Kasumi-1 (cell line): ENCODE measurements around the gene TRIP13.

Experiments used
- DNase-seq, 2 experiments: peaks; one replicate each; lab custom pipeline; 2025; lab: John Stamatoyannopoulos, UW

The TRIP13 gene

DNA sequence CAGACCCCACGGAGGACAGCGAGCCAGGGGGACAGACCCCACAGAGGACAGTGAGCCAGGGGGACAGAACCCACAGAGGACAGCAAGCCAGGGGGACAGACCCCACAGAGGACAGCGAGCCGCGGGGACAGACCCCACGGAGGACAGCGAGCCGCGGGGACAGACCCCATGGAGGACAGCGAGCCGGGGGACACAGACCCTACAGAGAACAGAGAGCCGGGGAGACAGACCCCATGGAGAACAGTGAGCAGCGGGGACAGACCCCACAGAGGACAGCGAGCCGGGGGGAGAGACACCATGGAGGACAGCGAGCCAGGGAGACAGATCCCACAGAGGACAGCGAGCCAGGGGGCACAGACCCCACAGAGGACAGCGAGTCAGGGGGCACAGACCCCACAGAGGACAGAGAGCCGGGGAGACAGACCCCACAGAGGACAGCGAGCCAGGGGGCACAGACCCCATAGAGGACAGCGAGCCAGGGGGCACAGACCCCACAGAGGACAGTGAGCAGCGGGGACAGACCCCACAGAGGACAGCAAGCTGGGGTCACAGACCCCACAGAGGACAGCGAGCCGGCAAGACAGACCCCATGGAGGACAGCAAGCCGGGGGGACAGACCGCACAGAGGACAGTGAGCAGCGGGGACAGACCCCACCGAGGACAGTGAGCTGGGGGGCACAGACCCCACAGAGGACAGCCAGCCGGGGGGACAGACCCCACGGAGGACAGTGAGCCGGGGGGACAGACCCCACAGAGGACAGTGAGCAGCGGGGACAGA, 37.5 kb upstream of the TRIP13 start:
- DNase-seq = no peak

DNA sequence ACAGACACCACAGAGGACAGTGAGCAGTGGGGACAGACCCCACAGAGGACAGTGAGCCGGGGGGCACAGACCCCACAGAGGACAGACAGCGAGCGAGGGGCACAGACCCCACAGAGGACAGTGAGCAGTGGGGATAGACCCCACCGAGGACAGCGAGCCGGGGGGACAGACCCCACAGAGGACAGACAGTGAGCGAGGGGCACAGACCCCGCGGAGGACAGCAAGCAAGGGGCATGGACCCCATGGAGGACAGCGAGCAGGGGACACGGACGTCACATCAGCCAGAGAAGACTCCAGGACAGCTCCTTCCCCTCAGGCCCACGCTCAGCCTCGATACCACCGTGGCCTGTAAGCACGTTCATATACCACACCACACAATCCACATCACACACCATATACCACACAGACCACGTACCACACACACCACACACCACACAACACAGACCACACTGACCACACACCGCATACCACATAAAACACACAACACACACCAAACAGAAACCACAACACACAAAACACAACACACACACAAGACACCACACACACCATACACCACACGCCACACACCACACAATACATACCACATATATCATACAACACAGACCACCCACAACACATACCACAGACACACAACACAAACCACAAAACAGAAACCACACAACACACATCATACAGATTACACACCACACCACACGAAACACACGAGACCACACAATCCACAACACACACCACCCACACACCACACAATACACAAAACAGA, 36.7 kb upstream of the TRIP13 start:
- DNase-seq = no peak

DNA sequence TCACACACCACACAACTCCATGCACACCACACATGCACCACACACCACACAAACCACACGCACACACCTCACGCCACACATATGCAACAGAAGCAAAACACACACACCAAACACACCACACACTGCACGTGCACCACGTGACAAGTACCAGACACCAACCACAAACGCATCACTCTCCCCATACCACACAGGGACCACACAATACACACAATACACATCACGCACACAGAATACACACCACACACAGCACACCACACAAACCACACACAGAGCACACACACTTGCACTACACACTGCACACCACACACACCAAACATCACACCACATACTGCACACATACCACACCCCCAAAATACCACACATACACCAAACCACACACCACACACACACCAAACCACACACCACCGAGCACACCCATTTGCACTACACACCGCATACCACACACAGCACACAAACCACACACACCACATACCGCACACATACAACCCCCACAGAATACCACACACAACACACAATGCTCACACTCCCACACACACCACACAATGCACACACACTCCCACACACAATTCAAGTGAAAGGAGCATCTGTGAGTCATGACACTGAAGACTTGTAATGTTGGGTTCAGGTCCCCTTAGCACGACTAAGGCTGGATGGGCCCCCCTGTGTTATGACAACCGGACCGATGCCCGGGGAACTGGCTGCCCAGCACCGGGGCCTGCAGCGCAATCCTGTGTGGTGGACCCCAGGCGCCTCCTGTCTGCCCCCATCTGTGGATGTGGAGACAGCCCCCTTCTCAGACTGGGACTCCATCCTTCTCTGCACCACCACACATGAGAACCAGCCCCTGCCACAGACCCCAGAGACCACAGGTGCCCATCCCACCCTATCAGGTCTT, 35.9 kb upstream of the TRIP13 start:
- DNase-seq = no peak

DNA sequence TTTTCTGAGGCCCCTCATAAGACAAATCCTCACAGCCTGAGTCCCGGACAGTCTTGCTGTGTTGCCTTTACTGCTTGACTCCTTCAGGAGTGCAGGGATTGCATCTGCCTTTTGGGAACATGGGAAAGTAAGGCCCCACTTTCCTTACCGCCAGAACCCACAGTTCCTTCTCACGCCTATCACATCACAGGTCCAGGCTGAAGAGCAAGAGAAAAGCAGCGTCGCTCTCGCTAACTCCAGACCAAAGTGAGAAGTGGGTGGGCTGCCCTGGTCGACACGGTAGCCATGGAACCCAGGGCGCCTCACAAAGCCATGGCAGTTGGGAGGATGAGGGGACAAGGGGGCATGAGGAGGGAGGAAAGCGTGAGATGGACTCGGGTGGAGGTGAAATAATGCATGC, 34.0 kb upstream of the TRIP13 start:
- no peak for DNase-seq

DNA sequence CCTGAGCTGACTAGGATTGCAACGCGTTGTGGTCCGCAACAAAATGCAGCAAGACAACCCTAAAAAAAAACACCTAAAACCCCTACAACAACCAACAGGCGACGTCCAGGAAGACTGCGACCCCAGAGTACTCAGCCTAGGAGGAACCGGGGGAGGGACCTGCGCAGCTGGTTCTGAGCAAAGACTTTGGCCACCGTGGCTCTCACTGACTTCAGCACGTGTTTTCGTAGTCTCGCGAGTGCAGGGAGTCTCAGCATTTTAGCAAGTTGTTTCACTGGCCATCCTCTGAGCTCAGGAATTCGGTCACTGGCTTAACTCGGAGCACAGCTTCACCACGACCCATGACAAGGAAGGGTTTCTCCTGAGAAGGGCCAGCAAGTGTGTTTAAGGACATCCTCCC, 33.3 kb upstream of the TRIP13 start:
- no peak for DNase-seq

DNA sequence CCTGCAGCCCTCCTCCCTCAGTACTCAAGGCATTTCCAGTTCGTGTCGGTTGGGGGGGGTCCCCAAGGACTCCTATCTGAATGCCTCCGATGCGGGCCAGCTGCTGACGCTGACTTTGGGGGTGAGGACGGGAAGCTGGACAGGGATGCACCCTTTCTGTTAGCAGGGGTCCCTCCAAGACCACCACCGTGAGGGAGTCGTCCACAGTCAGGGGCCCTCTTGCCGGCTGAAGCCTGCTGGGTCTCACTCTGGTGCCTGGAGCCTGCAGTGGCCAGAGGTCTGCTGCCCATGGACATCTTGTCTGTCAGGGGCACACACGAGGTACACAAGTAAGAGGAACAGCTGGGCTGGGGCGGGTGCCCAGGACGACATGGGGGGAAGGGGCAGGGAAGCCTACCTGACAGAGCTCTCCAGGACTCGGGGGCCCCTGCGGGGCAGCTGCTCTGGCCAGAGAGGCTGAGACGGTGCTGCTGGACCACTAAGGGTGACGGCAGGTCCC, 32.8 kb upstream of the TRIP13 start:
- no peak for DNase-seq

DNA sequence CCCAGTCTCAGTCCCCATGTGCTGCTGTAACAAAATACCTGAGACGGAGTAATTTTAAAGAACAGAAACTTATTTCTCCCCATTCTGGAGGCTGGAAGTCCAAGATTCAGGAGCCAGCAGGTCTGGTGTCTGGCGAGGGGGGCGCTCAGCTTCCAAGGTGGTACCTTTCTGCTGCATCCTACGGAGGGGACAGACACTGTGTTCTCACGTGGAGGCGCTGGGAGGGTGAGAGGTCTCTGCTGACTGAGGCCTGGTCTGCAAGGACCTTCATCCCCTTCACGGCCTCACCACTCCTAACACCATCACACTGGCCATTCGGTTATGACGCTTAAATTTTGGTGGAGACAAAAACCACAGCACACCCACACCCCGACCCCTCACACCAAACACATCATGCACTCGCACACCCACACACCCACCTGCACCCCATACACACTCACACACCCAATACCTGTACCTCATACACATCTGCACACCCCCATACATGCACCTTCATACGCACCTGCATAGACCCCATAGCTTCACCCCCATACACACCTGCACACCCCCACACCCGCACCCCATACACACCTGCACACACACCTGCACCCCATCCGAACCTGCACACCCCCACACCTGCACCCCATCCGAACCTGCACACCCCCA, 32.1 kb upstream of the TRIP13 start:
- no peak for DNase-seq

DNA sequence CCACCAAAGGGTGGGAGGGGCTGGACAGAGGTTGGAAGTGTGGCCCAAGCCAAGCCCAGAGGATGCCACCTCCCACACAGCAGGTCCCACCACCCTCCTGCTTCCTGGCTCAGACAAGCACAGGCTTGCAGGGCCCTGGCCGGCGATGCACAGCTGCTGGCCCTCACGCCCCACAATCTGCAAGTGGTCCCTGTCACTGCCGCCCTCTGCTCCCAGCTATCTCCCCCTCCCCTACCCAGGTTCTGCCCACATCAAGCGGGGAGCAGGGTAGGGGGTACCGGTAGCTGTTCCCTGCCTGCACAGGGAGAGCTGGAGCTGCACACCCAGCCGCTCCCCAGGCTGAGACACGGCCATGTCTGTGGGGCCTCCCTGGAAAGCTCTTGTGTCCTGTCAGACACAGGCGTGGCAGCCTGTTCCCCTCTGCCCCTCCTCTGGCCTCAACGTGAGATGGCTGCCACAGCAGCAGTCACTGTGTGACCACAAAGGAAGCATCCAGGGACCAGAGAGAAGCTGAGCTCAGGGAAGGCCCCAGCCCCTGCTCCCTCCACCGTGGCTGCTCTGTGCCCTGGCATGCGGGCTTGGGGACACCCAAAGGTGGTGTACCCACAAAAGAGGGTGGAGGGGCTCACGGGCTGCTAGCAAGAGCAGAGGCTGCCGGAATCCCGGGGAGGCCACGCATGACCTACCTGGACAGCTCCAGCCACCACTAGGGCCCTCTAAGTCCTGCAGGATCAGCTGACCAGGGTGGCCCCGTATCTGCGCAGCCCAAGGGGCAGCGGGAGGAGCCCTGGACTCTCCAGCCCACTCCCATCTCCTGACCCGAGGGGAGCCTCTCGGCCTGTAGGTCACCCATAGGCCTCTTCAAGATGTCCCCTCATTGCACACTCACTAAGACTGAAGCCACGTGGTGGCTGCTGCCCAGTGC, 31.0 kb upstream of the TRIP13 start:
- no peak for DNase-seq

DNA sequence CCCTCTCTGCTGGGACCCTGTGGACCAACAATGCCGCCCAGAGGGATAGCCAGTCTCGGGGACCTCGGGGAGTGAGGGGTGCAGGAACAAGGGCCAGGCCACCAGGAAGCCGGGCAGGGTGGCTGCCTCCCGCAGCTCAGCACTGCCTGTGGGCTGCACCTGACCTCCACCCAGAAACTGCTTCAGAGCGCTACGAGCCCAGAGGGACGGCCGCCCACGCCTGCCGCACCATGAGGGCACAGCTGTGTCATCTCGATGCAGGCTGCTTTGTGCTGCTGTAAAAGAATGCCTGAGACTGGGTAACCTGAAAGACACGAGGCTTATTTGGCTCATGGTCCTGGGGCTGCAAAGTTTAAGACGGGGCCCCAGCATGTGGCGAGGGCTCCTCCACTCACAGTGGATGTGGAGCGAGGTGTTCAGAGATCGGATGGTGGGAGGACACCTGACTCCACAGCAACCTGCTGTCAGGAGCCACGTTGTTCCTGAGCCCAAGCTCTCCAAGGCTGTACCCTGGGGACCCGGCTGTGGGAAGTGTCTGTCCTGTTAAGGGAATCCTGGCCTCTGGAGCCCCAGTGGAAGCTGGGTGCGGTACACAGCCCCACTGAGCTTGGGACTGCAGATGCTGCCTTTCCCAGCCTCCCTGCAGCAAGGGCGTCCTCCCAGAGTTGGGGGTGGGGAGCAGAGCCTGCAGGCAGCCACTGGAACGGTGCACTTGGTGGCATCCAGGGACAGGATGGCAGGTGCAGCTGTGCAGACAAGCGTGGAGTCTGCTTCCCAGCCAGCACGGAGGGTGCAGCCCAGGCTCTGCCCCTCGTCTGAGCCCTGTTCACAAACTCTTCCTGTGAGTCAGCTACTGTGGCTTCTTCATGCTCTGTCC, 30.1 kb upstream of the TRIP13 start:
- DNase-seq = no peak

DNA sequence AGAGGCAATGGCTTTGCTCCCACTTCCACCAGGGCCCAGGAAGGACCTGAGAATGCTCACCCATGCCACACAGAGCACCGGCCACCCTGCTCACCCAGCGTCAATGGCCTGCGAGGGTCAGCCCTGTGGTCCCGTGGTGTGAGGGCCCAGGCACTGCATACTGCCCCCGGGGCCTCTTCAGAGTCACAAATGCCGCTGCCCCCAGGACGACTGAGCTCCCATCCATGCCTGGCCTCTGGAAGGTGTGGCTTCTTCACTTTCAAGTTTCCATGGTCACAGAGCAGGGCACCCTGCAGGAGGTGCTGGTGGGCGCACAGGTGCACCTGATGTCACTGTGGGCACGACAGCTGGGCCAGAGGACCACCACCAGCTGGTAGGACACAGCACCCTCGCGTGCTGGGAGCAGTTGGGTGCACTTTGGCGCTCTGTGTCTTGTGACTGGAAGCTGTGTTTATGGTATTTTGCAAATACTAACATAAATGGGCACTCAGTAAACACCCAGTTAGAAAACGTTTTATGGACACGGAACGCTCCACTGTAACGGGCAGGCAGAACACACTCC, 29.4 kb upstream of the TRIP13 start:
- no peak for DNase-seq

DNA sequence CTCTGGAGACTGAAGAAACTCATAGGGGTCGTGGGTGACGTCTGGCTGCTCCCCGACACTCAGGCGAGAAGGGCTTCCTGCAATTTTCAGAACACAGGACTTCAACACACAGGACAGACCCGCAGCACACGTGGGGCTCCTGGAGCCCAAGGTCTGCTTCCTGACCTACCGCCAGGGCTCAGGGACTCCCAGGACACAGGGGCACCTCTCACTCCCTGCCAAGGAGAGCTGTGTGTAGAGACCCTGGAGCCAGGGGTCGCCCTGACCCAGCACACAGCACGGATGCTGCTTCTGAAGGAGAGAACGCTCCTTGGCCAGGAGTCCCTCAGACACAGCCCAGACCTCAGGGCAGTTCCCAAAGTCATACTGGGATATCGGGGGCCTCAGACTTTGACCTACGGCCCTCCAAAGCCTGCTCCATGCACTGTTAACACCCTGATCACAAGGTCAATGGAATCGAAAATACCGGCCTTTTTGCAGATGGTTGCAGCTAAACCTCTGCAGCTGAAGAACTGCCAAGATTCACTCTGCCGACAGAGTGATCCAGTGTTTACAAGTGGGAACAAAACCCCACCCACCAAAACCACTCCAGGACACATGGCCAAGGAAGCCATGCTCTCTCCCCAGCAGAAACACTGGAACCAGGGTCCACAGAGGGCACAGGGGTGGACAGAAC, 28.1 kb upstream of the TRIP13 start:
- DNase-seq = no peak

DNA sequence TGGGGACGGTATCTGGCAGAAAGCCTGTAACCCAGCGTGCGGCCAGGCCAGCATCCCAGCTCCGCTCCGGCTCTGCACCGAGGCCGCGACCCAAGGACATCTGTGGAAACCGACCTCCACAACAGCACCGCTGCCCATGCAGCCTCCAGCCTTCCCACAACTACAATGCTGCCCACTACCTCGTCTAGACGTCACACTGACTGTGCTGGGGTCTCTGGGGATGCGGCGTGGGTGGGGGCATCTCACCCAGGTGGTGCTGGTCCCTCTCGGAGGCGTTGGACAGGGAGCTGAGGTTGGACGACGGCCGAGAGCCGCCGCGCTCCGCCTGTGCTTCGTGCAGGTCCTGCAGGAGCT, 27.5 kb upstream of the TRIP13 start:
- DNase-seq = no peak

DNA sequence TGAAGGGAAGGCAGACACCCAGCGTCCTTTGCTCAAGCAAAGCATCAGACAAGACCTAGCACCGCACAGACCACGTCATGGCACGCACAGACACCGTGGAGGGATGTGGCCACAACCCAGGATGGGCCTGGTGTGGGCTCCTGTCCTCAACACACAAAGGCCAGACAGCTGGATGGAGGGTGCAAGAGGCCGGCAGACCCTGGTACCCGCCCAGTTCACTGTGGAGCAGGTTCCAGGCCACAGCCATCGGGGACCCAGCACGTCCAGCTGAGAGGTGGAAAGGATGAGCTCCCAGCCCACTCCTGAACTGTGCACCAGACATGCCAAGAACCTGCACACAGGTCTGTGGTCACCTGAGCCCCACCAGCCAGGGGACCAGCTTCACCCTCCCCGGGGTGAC, 26.9 kb upstream of the TRIP13 start:
- no peak for DNase-seq

DNA sequence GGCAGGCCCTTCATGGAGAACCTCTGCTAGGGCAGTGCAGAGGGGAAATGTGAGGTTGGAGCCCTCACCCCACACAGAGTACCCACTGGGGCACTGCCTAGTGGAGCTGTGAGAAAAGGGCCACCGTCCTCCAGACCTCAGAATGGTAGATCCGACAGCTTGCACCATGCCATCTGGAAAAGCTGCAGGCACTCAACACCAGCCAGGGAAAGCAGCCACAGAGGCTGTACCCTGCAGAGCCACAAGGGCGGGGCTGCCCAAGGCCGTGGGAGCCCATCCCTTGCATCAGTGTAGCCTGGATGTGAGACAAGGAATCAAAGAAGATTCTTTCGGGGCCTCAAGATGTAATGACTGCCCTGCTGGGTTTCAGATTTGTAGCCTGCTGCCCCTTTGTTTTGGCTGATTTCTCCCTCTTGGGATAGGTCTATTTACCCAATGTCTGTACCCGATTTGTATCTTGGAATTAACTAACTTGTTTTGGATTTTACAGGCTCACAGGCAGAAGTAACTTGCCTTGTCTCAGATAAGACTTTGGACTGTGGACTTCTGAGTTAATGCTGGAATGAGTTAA, 25.3 kb upstream of the TRIP13 start:
- DNase-seq = no peak

DNA sequence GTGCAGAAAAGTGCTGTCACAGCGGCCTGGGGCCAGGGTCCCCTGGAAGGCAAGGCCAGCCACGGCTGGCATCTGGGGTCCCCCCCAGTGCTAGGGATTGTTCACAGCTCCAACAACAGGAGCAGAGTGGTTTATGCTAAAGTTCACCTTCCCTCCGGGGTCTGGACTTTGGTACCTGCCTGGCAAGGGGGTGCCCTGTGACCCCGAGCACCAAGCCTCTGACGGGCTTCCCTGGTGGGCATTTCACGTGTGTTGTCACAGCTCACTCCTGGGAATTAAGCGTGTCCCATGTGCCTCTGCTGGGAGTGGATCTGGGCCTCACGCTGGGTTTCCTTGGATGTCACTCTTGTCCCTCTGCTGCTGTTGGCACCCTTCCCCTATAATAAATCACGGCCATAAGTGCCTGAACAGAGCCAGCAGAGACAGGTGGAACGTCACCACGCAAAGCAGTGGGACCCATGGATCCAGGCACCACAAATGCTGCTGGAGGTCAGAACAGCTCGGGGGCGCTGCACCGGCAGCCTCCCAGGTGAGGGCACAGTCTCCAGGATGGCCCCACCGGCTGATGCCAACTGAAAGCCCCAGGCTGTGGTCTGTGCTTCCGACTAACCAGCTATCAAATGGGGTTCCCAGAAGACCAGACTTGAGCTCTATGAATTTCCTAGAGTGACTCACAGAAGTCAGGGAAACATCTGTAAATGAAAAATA, 24.1 kb upstream of the TRIP13 start:
- no peak for DNase-seq

DNA sequence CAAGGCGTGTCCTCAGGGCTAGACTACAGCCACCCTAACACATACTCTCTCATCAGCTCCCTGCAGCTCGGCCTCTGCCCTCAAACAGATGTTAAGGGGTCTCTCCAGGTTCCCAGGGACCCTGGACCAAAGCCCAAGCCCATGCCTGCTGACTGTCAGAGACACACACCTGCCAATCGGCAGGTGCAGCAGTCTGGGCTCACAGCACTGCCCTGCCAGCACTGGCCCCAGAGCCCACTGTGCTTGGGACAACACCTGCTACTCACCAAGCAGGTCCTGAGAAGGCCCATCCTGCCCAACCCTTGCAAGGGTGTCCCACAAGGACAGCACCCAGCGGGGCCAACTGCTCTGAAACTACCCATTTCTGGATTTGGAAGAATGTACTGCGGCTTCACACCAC, 21.7 kb upstream of the TRIP13 start:
- no peak for DNase-seq

DNA sequence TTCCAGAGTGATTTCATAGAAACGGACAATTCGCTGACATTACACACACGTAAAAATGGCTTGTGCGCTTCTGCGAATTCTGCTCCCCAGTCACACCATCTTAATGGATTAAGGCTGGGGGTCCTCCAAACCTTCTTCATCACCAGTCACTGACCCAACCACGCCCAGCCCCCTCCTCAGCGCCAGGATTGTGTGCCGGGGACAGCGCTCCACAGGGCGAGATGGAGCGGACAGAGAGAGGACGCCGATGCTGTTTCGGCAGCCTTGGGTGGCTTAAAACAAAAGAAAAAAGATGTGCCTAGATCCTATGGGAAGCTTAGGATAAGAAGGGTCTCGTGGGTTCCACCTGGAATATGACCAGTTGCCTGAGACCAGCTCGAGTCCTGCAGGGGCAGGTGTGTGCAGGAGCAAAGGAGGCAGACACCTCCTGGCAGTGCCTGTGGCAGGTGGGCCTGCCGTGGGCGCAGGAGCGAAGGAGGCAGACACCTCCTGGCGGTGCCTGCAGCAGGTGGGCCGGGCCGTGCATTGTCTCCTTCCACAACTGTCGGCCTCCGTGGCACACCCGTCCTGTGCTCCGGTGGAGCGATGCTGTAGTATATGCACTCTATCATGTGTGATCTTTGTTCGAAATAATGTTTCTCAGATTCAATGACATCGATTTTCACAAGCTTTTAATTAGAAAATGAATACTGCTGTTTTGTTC, 20.9 kb upstream of the TRIP13 start:
- no peak for DNase-seq
